ENCODE data around the gene GJB6.
"Not testable (repeated sequence)": the region's sequence is repeated elsewhere in the genome, so short reads cannot be mapped to it uniquely, and the experiment has no call there.

DNA sequence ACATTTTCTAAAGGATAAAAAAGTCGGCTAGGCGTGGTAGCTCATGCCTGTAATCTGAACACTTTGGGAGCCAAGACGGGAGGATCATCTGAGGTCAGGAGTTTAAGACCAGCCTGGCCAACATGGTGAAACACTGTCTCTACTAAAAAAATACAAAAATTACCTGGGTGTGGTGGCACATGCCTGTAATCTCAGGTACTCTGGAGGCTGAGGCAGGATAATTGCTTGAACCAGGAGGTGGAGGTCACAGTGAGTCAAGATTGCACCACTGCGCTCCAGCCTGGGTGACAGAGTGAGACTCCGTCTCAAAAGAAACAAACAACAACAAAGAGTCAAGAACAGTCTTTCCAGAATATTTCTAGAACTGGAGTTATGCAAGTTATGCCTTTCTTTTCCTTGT lies 44.8 kb upstream of the GJB6 start:
- TF ChIP-seq POLR2A, CTCF (IDR thresholded peaks at IDR 0.05): not testable (repeated sequence)

All from vagina (tissue), 2 donors.